Brain pericyte (primary cell): ENCODE data around the gene SHMT2.

Experiments
- DNase-seq: peaks from one replicate; pipeline ENCODE4 v3.0.0-alpha.2; 2012; ENCODE audit warnings: low read depth, low spot score

SHMT2 gene

GRCh38 chr12:57213763-57214397 is 15.6 kb upstream of the SHMT2 start:
- DNase-seq = no peak

- DNase-seq = no peak
These were observed 15.1 kb upstream of the SHMT2 start for GRCh38 chr12:57214398-57214781.

- DNase-seq = no peak
These were observed 14.4 kb upstream of the SHMT2 start for GRCh38 chr12:57215065-57215464.

GRCh38 chr12:57215668-57216013 is 13.9 kb upstream of the SHMT2 start:
- no peak for DNase-seq

- no peak for DNase-seq
These were observed 13.2 kb upstream of the SHMT2 start, which contains the start of gene NXPH4 for GRCh38 chr12:57216014-57216911. Gene NXPH4 (plus strand): TSS chr12:57216794. CDS start chr12:57216970, 176 bp downstream.

- DNase-seq = no peak
These were observed 12.3 kb upstream of the SHMT2 start for GRCh38 chr12:57216921-57217879.

- no peak for DNase-seq
These were observed 11.3 kb upstream of the SHMT2 start for GRCh38 chr12:57218030-57218853.

GRCh38 chr12:57219205-57219992 is 10.1 kb upstream of the SHMT2 start:
- DNase-seq = no peak

- DNase-seq = no peak
These were observed 9.3 kb upstream of the SHMT2 start for GRCh38 chr12:57219993-57220754.

- DNase-seq = no peak
These were observed 8.7 kb upstream of the SHMT2 start for GRCh38 chr12:57220770-57221168.

- no peak for DNase-seq
These were observed 8.2 kb upstream of the SHMT2 start for GRCh38 chr12:57221169-57221917.

- no peak for DNase-seq
These were observed 7.0 kb upstream of the SHMT2 start for GRCh38 chr12:57222286-57223190.

GRCh38 chr12:57223191-57224165 is 6.0 kb upstream of the SHMT2 start:
- DNase-seq = no peak

- DNase-seq = no peak
These were observed 5.1 kb upstream of the SHMT2 start for GRCh38 chr12:57224278-57224972.

- DNase-seq = no peak
These were observed 4.4 kb upstream of the SHMT2 start for GRCh38 chr12:57224973-57225679.
